Osteoblast (primary cell): Measurements from ENCODE around the gene C11orf97. TPM values are rescaled to one million over a fixed set of nuclear protein-coding genes. Genes with fewer than 3 reads are reported as not detected.

Experiments used
- DNase-seq: peaks from one replicate; pipeline ENCODE4 v3.0.0; 2011; ENCODE audit warnings: low spot score, mixed read lengths; ENCODE audit not compliant: insufficient read length; ENCODE audit errors: missing footprints
- H2AFZ ChIP-seq: 2 replicates; pipeline ENCODE4 v1.6.0; 2011; ENCODE audit warnings: mild to moderate bottlenecking, low read length
- H3K27ac ChIP-seq: 2 replicates; pipeline ENCODE4 v1.5.1; 2011; ENCODE audit warnings: mild to moderate bottlenecking, low read depth, low read length, moderate library complexity
- H3K27me3 ChIP-seq: 2 replicates; pipeline ENCODE4 v1.6.0; 2012; ENCODE audit warnings: mild to moderate bottlenecking, control low read depth, inconsistent platforms, low read length, moderate library complexity; ENCODE audit not compliant: insufficient read depth
- H3K36me3 ChIP-seq: 2 replicates; pipeline ENCODE4 v1.5.1; 2011; ENCODE audit warnings: mild to moderate bottlenecking, low read length, control low read depth, moderate library complexity; ENCODE audit not compliant: insufficient read depth
- H3K4me1 ChIP-seq: 2 replicates; pipeline ENCODE4 v1.5.1; 2011; ENCODE audit warnings: mild to moderate bottlenecking, low read length, control low read depth, moderate library complexity; ENCODE audit not compliant: insufficient read depth
- H3K4me2 ChIP-seq: 2 replicates; pipeline ENCODE4 v1.6.0; 2011; ENCODE audit warnings: mild to moderate bottlenecking, low read length; ENCODE audit not compliant: insufficient read depth
- H3K4me3 ChIP-seq: fragments of 200-600 bp; sonication (generic); 3 replicates; pipeline ENCODE4 v1.5.1; 2012; ENCODE audit warnings: mild to moderate bottlenecking, low read length, inconsistent platforms; ENCODE audit not compliant: insufficient read depth
- H3K79me2 ChIP-seq: 2 replicates; pipeline ENCODE4 v1.6.0; 2012; ENCODE audit warnings: mild to moderate bottlenecking, low read length, control low read depth, inconsistent platforms; ENCODE audit not compliant: insufficient read depth
- H3K9me3 ChIP-seq: 2 replicates; pipeline ENCODE4 v1.5.1; 2011; ENCODE audit warnings: low read depth, low read length, control low read depth
- H4K20me1 ChIP-seq: 2 replicates; pipeline ENCODE4 v1.6.0; 2012; ENCODE audit warnings: mild to moderate bottlenecking, low read length, control low read depth; ENCODE audit not compliant: insufficient read depth
- CTCF ChIP-seq: IDR thresholded peaks from 2 replicates; pipeline ENCODE4 v1.5.1; 2011; ENCODE audit warnings: mild to moderate bottlenecking, low read depth, low read length, moderate library complexity; ENCODE audit errors: extremely low read depth
- total RNA-seq: library from RNA; depleted of rRNA; stranded (reverse); fragments of >200 nt; gene quantifications from 2 replicates; pipeline ENCODE4 v1.2.3, GENCODE V29; 2012

C11orf97 gene
- total RNA-seq, 1 donor, result not detected

- no peaks in the 10 kb centered on the region for H3K36me3 ChIP-seq
- no peak overlapping the region for H2AFZ ChIP-seq
- no peak for TF ChIP-seq CTCF
- no peak overlapping the region for H3K27ac ChIP-seq
- peaks cover 5% of the 10 kb centered on the region for H3K27me3 ChIP-seq
- DNase-seq, result no peak
- no peak overlapping the region for H3K4me2 ChIP-seq
- no peak overlapping the region for H3K4me3 ChIP-seq
- no peaks in the 10 kb centered on the region for H3K9me3 ChIP-seq
- no peaks in the 10 kb centered on the region for H4K20me1 ChIP-seq
- no peaks in the 10 kb centered on the region for H3K79me2 ChIP-seq
- H3K4me1 ChIP-seq, result peaks cover 4% of the 10 kb centered on the region
These were observed 4.8 kb upstream of the C11orf97 start for GRCh38 chr11:94507485-94507884.

GRCh38 chr11:94513091-94513490, 830 bp downstream of the C11orf97 start:
- DNase-seq, result no peak
- Histone ChIP-seq H3K4me2 (peak overlapping the region; percentile 82), H3K9me3 (no peaks in the 10 kb centered on the region), H3K4me1 (peaks cover 4% of the 10 kb centered on the region), H3K27me3 (peaks cover 11% of the 10 kb centered on the region), H2AFZ (no peak overlapping the region), H3K36me3 (no peaks in the 10 kb centered on the region), H3K4me3 (no peak overlapping the region), H3K27ac (no peak overlapping the region), H3K79me2 (no peaks in the 10 kb centered on the region), H4K20me1 (no peaks in the 10 kb centered on the region)
- no peak for TF ChIP-seq CTCF

- no peaks in the 10 kb centered on the region for H3K79me2 ChIP-seq
- H3K27me3 ChIP-seq, result peaks cover 11% of the 10 kb centered on the region
- H3K4me2 ChIP-seq, result no peak overlapping the region
- H3K27ac ChIP-seq, result no peak overlapping the region
- no peaks in the 10 kb centered on the region for H4K20me1 ChIP-seq
- no peak for DNase-seq
- no peaks in the 10 kb centered on the region for H3K36me3 ChIP-seq
- H3K4me3 ChIP-seq, result no peak overlapping the region
- H3K9me3 ChIP-seq, result no peaks in the 10 kb centered on the region
- no peak for TF ChIP-seq CTCF
- peaks cover 4% of the 10 kb centered on the region for H3K4me1 ChIP-seq
- no peak overlapping the region for H2AFZ ChIP-seq
These were observed 3.1 kb downstream of the C11orf97 start for GRCh38 chr11:94515398-94515797.

GRCh38 chr11:94516725-94517124, 4.5 kb downstream of the C11orf97 start:
- Histone ChIP-seq H2AFZ (no peak overlapping the region), H3K4me2 (no peak overlapping the region), H3K9me3 (no peaks in the 10 kb centered on the region), H3K27me3 (peaks cover 7% of the 10 kb centered on the region), H3K4me3 (no peak overlapping the region), H3K36me3 (no peaks in the 10 kb centered on the region), H3K79me2 (no peaks in the 10 kb centered on the region), H3K4me1 (peaks cover 4% of the 10 kb centered on the region), H4K20me1 (no peaks in the 10 kb centered on the region), H3K27ac (no peak overlapping the region)
- TF ChIP-seq CTCF, result no peak
- no peak for DNase-seq
